HEK293 (cell line): ENCODE data around the gene ACTL6B.

Experiments
- CTCF ChIA-PET: fragments of 350-600 bp; formaldehyde crosslinking; extraction: SDS; loops from one replicate; lab custom pipeline; 2021; ENCODE audit warnings: antibody characterized with exemption; lab: Yijun Ruan, JAX
- POLR2A ChIA-PET: fragments of 300-600 bp; formaldehyde crosslinking; extraction: SDS; loops from one replicate; lab custom pipeline; 2020; ENCODE audit warnings: antibody characterized with exemption, inconsistent platforms; lab: Yijun Ruan, JAX
- H3K27ac ChIP-seq: fragments of 200-500 bp; sonication (Bioruptor generic); 2 replicates; pipeline ENCODE4 v1.5.1; 2014; ENCODE audit warnings: low read depth, low read length, control low read depth, inconsistent platforms; ENCODE audit errors: extremely low read depth
- H3K36me3 ChIP-seq, 2 experiments: fragments of 200-500 bp in 1 of 2; sonication (Bioruptor generic) in 1 of 2; 1 replicate in 1 of 2; 2 replicates in 1 of 2; pipeline ENCODE4 v1.5.1; 2014 to 2017; ENCODE audit warnings: inconsistent platforms in 2 of 2, low read length in 2 of 2; ENCODE audit not compliant: control insufficient read depth in 2 of 2, insufficient read depth in 1 of 2
- H3K4me1 ChIP-seq: fragments of 200-500 bp; sonication (Bioruptor generic); 2 replicates; pipeline ENCODE4 v1.5.1; 2014; ENCODE audit warnings: mild to moderate bottlenecking, low read length, inconsistent platforms; ENCODE audit not compliant: control insufficient read depth, insufficient read depth
- H3K4me3 ChIP-seq: 2 replicates; pipeline ENCODE4 v1.5.1; 2011; ENCODE audit warnings: low read depth, mild to moderate bottlenecking, control low read depth, low read length, moderate library complexity
- H3K9me3 ChIP-seq: fragments of 200-500 bp; sonication (Bioruptor generic); 2 replicates; pipeline ENCODE4 v1.5.1; 2014; ENCODE audit warnings: low read depth, low read length, inconsistent platforms; ENCODE audit not compliant: control insufficient read depth, insufficient read depth
- ATF2 ChIP-seq: fragments of 450-650 bp; formaldehyde crosslinking; IDR thresholded peaks from 2 replicates; pipeline ENCODE4 v1.5.1; 2016; ENCODE audit warnings: missing biosample characterization, missing genetic modification characterization, low read depth
- BCL11A ChIP-seq: fragments of 450-650 bp; formaldehyde crosslinking; IDR thresholded peaks from 2 replicates; pipeline ENCODE4 v1.5.1; 2016; ENCODE audit warnings: low read depth, missing biosample characterization, missing genetic modification characterization
- HOXA7 ChIP-seq: sonication (generic); formaldehyde crosslinking; IDR thresholded peaks from 2 replicates; pipeline ENCODE4 v1.8.1; 2022; ENCODE audit warnings: missing genetic modification reagents, borderline replicate concordance
- KLF17 ChIP-seq: fragments of 450-650 bp; formaldehyde crosslinking; IDR thresholded peaks from 2 replicates; pipeline ENCODE4 v1.5.1; 2016; ENCODE audit warnings: missing biosample characterization, missing genetic modification characterization
- KLF7 ChIP-seq: fragments of 450-650 bp; formaldehyde crosslinking; IDR thresholded peaks from 2 replicates; pipeline ENCODE4 v1.5.1; 2016; ENCODE audit warnings: missing biosample characterization, missing genetic modification characterization, borderline replicate concordance
- SALL2 ChIP-seq: fragments of 450-650 bp; formaldehyde crosslinking; IDR thresholded peaks from 2 replicates; pipeline ENCODE4 v1.5.0; 2017; ENCODE audit warnings: missing biosample characterization, mild to moderate bottlenecking, missing genetic modification characterization, borderline replicate concordance
- SCRT2 ChIP-seq: fragments of 450-650 bp; formaldehyde crosslinking; IDR thresholded peaks from 2 replicates; pipeline ENCODE4 v1.5.1; 2016; ENCODE audit warnings: missing biosample characterization, missing genetic modification characterization
- SETDB1 ChIP-seq: IDR thresholded peaks from one replicate; pipeline ENCODE4 v1.6.1; 2017; ENCODE audit warnings: mild to moderate bottlenecking, low read length, moderate library complexity, mixed read lengths; ENCODE audit not compliant: insufficient read length
- YY1 ChIP-seq: fragments of 450-650 bp; formaldehyde crosslinking; IDR thresholded peaks from 2 replicates; pipeline ENCODE4 v1.5.1; 2018; ENCODE audit warnings: missing biosample characterization, missing genetic modification characterization
- ZBTB8A ChIP-seq: fragments of 450-650 bp; formaldehyde crosslinking; IDR thresholded peaks from 2 replicates; pipeline ENCODE4 v1.5.1; 2016; ENCODE audit warnings: missing biosample characterization, missing genetic modification characterization
- ZEB2 ChIP-seq: fragments of 450-650 bp; formaldehyde crosslinking; IDR thresholded peaks from 2 replicates; pipeline ENCODE4 v1.5.1; 2016; ENCODE audit warnings: missing biosample characterization, missing genetic modification characterization
- ZFP69B ChIP-seq: fragments of 450-650 bp; formaldehyde crosslinking; IDR thresholded peaks from 2 replicates; pipeline ENCODE4 v1.5.1; 2016; ENCODE audit warnings: missing biosample characterization, missing genetic modification characterization
- ZNF155 ChIP-seq: fragments of 450-650 bp; formaldehyde crosslinking; IDR thresholded peaks from 2 replicates; pipeline ENCODE4 v1.5.1; 2016; ENCODE audit warnings: missing biosample characterization, missing genetic modification characterization
- ZNF211 ChIP-seq: fragments of 450-650 bp; formaldehyde crosslinking; IDR thresholded peaks from 2 replicates; pipeline ENCODE4 v1.5.1; 2016; ENCODE audit warnings: low read depth, missing biosample characterization, missing genetic modification characterization
- ZNF324 ChIP-seq: fragments of 450-650 bp; formaldehyde crosslinking; IDR thresholded peaks from 2 replicates; pipeline ENCODE4 v1.5.1; 2016; ENCODE audit warnings: missing biosample characterization, missing genetic modification characterization
- ZNF341 ChIP-seq: fragments of 450-650 bp; formaldehyde crosslinking; IDR thresholded peaks from 2 replicates; pipeline ENCODE4; 2016; ENCODE audit warnings: low read depth, missing biosample characterization, missing genetic modification characterization
- ZNF433 ChIP-seq: fragments of 450-650 bp; formaldehyde crosslinking; IDR thresholded peaks from 2 replicates; pipeline ENCODE4 v1.5.1; 2016; ENCODE audit warnings: missing biosample characterization, missing genetic modification characterization, low read depth
- ZNF555 ChIP-seq: fragments of 450-650 bp; formaldehyde crosslinking; conservative IDR thresholded peaks from 2 replicates; pipeline ENCODE4 v1.5.1; 2017; ENCODE audit warnings: missing biosample characterization, mild to moderate bottlenecking, missing genetic modification characterization, inconsistent platforms
- ZNF558 ChIP-seq: fragments of 450-650 bp; formaldehyde crosslinking; IDR thresholded peaks from 2 replicates; pipeline ENCODE4 v1.5.1; 2016; ENCODE audit warnings: missing biosample characterization, missing genetic modification characterization
- ZNF600 ChIP-seq: fragments of 450-650 bp; formaldehyde crosslinking; IDR thresholded peaks from 2 replicates; pipeline ENCODE4 v1.5.1; 2016; ENCODE audit warnings: missing biosample characterization, missing genetic modification characterization
- ZNF639 ChIP-seq: fragments of 450-650 bp; formaldehyde crosslinking; IDR thresholded peaks from 2 replicates; pipeline ENCODE4 v1.5.1; 2016; ENCODE audit warnings: missing biosample characterization, missing genetic modification characterization
- ZNF76 ChIP-seq: fragments of 450-650 bp; formaldehyde crosslinking; IDR thresholded peaks from 2 replicates; pipeline ENCODE4; 2016; ENCODE audit warnings: low read depth, missing biosample characterization, missing genetic modification characterization, borderline replicate concordance
- ZSCAN30 ChIP-seq: fragments of 450-650 bp; IDR thresholded peaks from 2 replicates; pipeline ENCODE4 v1.5.1; 2018; ENCODE audit warnings: missing biosample characterization, mild to moderate bottlenecking, missing genetic modification characterization, moderate library complexity
- TF ChIP-seq, protein P1 (sequence below): fragments of 450-650 bp; formaldehyde crosslinking; IDR thresholded peaks from 2 replicates; pipeline ENCODE4 v1.5.1; 2016; ENCODE audit warnings: missing biosample characterization, missing genetic modification characterization
- TF ChIP-seq, protein P2 (sequence below): fragments of 450-650 bp; formaldehyde crosslinking; conservative IDR thresholded peaks from 2 replicates; pipeline ENCODE4 v1.5.1; 2016; ENCODE audit warnings: low read depth, missing biosample characterization, missing genetic modification characterization

The ACTL6B gene

DNA sequence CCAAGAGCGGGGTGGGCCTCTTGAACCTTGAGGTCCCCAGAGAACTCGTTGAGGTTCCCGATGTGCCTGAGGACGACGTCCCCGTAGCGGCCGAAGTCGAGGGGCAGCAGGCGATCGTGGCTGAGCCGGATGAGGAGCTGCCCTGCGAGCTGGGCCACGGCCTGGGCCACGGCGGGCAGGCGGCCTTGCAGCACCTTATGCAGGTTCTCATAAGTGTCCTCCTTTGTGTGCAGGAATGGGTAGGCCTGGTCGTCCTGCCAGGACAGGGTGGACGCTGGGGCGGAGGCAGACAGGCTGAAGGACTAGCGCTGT lies 29.1 kb downstream of the ACTL6B start:
- POLR2A ChIA-PET, result interaction anchor here (2.3 to 4.8 kb wide), 2 partner anchors 15 to 41 kb away, joined by 14 to 28 read pairs; partner anchors contain the start of genes FBXO24, LRCH4 and MOSPD3
- H3K36me3 ChIP-seq, result no peaks in the 10 kb centered on the region
- no peak overlapping the region for H3K27ac ChIP-seq
- H3K4me3 ChIP-seq, result no peak overlapping the region
- CTCF ChIA-PET, result interaction anchor here (1.5 kb wide), 1 partner anchor 158 kb away, joined by 4 read pairs; no protein-coding TSS in a partner anchor
- H3K4me1 ChIP-seq, result no peaks in the 10 kb centered on the region
- no peaks in the 10 kb centered on the region for H3K9me3 ChIP-seq
- TF ChIP-seq SCRT2 (tag by site-specific recombination), result no peak
- TF ChIP-seq ZNF324 (tag by site-specific recombination), result no peak
- no peak for TF ChIP-seq ZSCAN30 (tag by site-specific recombination)
- no peak for TF ChIP-seq ZNF558 (tag by site-specific recombination)
- no peak for TF ChIP-seq BCL11A (tag by site-specific recombination)
- no peak for TF ChIP-seq KLF17 (tag by site-specific recombination)
- TF ChIP-seq, protein P1, sequence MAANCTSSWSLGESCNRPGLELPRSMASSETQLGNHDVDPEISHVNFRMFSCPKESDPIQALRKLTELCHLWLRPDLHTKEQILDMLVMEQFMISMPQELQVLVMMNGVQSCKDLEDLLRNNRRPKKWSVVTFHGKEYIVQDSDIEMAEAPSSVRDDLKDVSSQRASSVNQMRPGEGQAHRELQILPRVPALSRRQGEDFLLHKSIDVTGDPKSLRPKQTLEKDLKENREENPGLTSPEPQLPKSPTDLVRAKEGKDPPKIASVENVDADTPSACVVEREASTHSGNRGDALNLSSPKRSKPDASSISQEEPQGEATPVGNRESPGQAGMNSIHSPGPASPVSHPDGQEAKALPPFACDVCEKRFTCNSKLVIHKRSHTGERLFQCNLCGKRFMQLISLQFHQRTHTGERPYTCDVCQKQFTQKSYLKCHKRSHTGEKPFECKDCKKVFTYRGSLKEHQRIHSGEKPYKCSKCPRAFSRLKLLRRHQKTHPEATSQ (tag by site-specific recombination), result no peak
- no peak for TF ChIP-seq ZFP69B (tag by site-specific recombination)
- no peak for TF ChIP-seq ZNF433 (tag by site-specific recombination)
- no peak for TF ChIP-seq YY1
- TF ChIP-seq ZNF155 (tag by site-specific recombination), result no peak
- no peak for TF ChIP-seq ZEB2 (tag by site-specific recombination)
- no peak for TF ChIP-seq ZNF639 (tag by site-specific recombination)
- TF ChIP-seq ZNF211, result no peak

GRCh38 chr7:100626530-100627237 lies 29.6 kb downstream of the ACTL6B start:
- ChIA-PET CTCF (interaction anchor here (0.7 to 1.5 kb wide), 3 partner anchors 9 to 159 kb away, joined by 3 to 4 read pairs (median 4); no protein-coding TSS in a partner anchor), POLR2A (interaction anchor here (0.6 to 4.8 kb wide), 5 partner anchors 11 to 263 kb away, joined by 3 to 28 read pairs (median 4); partner anchors contain the start of genes FBXO24, LRCH4, MOSPD3 and UFSP1)
- Histone ChIP-seq H3K4me3 (peak overlapping the region; percentile 11), H3K9me3 (no peaks in the 10 kb centered on the region), H3K36me3 (no peaks in the 10 kb centered on the region), H3K4me1 (no peaks in the 10 kb centered on the region), H3K27ac (no peak overlapping the region)
- TF ChIP-seq HOXA7 (CRISPR knock-in tag), result no peak
- TF ChIP-seq ATF2, result no peak
- TF ChIP-seq ZNF341, result peak; percentile 92
- no peak for TF ChIP-seq YY1
- TF ChIP-seq ZNF555 (tag by site-specific recombination), result no peak
- peak; percentile 45; the same call in 1 of the 2 replicates for TF ChIP-seq ZBTB8A (tag by site-specific recombination)
- TF ChIP-seq, protein P2, sequence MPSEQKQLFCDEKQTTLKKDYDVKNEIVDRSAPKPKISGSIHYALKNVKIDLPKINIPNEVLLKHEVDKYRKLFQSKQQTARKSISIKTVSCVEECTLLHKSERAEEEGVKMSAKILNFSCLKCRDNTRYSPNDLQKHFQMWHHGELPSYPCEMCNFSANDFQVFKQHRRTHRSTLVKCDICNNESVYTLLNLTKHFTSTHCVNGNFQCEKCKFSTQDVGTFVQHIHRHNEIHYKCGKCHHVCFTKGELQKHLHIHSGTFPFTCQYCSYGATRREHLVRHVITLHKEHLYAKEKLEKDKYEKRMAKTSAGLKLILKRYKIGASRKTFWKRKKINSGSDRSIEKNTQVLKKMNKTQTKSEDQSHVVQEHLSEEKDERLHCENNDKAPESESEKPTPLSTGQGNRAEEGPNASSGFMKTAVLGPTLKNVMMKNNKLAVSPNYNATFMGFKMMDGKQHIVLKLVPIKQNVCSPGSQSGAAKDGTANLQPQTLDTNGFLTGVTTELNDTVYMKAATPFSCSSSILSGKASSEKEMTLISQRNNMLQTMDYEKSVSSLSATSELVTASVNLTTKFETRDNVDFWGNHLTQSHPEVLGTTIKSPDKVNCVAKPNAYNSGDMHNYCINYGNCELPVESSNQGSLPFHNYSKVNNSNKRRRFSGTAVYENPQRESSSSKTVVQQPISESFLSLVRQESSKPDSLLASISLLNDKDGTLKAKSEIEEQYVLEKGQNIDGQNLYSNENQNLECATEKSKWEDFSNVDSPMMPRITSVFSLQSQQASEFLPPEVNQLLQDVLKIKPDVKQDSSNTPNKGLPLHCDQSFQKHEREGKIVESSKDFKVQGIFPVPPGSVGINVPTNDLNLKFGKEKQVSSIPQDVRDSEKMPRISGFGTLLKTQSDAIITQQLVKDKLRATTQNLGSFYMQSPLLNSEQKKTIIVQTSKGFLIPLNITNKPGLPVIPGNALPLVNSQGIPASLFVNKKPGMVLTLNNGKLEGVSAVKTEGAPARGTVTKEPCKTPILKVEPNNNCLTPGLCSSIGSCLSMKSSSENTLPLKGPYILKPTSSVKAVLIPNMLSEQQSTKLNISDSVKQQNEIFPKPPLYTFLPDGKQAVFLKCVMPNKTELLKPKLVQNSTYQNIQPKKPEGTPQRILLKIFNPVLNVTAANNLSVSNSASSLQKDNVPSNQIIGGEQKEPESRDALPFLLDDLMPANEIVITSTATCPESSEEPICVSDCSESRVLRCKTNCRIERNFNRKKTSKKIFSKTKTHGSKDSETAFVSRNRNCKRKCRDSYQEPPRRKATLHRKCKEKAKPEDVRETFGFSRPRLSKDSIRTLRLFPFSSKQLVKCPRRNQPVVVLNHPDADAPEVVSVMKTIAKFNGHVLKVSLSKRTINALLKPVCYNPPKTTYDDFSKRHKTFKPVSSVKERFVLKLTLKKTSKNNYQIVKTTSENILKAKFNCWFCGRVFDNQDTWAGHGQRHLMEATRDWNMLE, result no peak
- no peak for TF ChIP-seq KLF7
- no peak; the same call in 1 of the 2 replicates for TF ChIP-seq ZNF600 (tag by site-specific recombination)
- no peak for TF ChIP-seq ZNF76 (tag by site-specific recombination)
- no peak for TF ChIP-seq SALL2 (tag by site-specific recombination)
- TF ChIP-seq SETDB1, result no peak
